GM21717 (cell line): Measurements from ENCODE around the gene PARD3B.

Source experiments
- ATAC-seq: cut with Tn5 transposase; IDR thresholded peaks from one replicate; pipeline ENCODE4 v1.9.1; 2021; ENCODE audit warnings: mild to moderate bottlenecking, moderate library complexity; ENCODE audit not compliant: unreplicated experiment

PARD3B gene

GRCh38 chr2:204923957-204924356 is 378.7 kb downstream of the PARD3B start:
- ATAC-seq: no peak

GRCh38 chr2:204931562-204931961 is 386.3 kb downstream of the PARD3B start:
- no peak for ATAC-seq

- no peak for ATAC-seq
These were observed 388.6 kb downstream of the PARD3B start for GRCh38 chr2:204933735-204934374.

- no peak for ATAC-seq
These were observed 399.7 kb downstream of the PARD3B start for GRCh38 chr2:204944927-204945326.

GRCh38 chr2:204945376-204945775 is 400.1 kb downstream of the PARD3B start:
- no peak for ATAC-seq

- ATAC-seq: no peak
These were observed 401.6 kb downstream of the PARD3B start for GRCh38 chr2:204946892-204947291.

- no peak for ATAC-seq
These were observed 402.1 kb downstream of the PARD3B start for GRCh38 chr2:204947405-204947804.

- no peak for ATAC-seq
These were observed 402.9 kb downstream of the PARD3B start for GRCh38 chr2:204948024-204948763.

- no peak for ATAC-seq
These were observed 403.5 kb downstream of the PARD3B start for GRCh38 chr2:204948822-204949221.

- ATAC-seq: no peak
These were observed 405.5 kb downstream of the PARD3B start for GRCh38 chr2:204950695-204951346.

GRCh38 chr2:204958371-204958770 is 413.1 kb downstream of the PARD3B start:
- no peak for ATAC-seq

GRCh38 chr2:204964414-204964813 is 419.1 kb downstream of the PARD3B start:
- ATAC-seq: no peak

GRCh38 chr2:204966245-204966644 is 421.0 kb downstream of the PARD3B start:
- ATAC-seq: no peak

GRCh38 chr2:204967199-204967960 is 422.1 kb downstream of the PARD3B start:
- ATAC-seq: no peak

GRCh38 chr2:204971206-204971907 is 426.1 kb downstream of the PARD3B start:
- no peak for ATAC-seq

- no peak for ATAC-seq
These were observed 426.9 kb downstream of the PARD3B start for GRCh38 chr2:204972161-204972560.

GRCh38 chr2:204972606-204973336 is 427.5 kb downstream of the PARD3B start:
- no peak for ATAC-seq

GRCh38 chr2:204973616-204974015 is 428.3 kb downstream of the PARD3B start:
- ATAC-seq: no peak

- ATAC-seq: no peak
These were observed 429.2 kb downstream of the PARD3B start for GRCh38 chr2:204974487-204974886.

GRCh38 chr2:204977914-204978313 is 432.6 kb downstream of the PARD3B start:
- ATAC-seq: no peak
